ENCODE data around the gene FBXO9.

Gene FBXO9

GRCh38 chr6:53065266-53066076 lies at the start of gene FBXO9:
Gene FBXO9 (plus strand): TSS chr6:53065404. CDS start chr6:53065790, 386 bp downstream.
- TF ChIP-seq CTCF (IDR thresholded peaks at IDR 0.05; ENCODE audit: low read depth, low read length) = no peak
- Histone ChIP-seq H3K4me3 (ENCODE audit: low read depth, low read length) (peak within 1 kb of the TSS; percentile 82), H3K36me3 (peaks cover 8% of the 10 kb centered on the region), H3K27ac (peak within 1 kb of the TSS; percentile 90), H3K9me3 (ENCODE audit: severe bottlenecking) (no peaks in the 10 kb centered on the region), H3K27me3 (ENCODE audit: insufficient read depth, low read depth, severe bottlenecking) (no peaks in the 10 kb centered on the region)
- peak; percentile 87 for DNase-seq

GRCh38 chr6:53015486-53015885 lies 49.7 kb upstream of the FBXO9 start:
- Histone ChIP-seq H3K36me3 (peaks cover 71% of the 10 kb centered on the region), H3K27me3 (ENCODE audit: insufficient read depth, low read depth, severe bottlenecking) (no peaks in the 10 kb centered on the region), H3K9me3 (ENCODE audit: severe bottlenecking) (no peaks in the 10 kb centered on the region), H3K27ac (no peak overlapping the region), H3K4me3 (ENCODE audit: low read depth, low read length) (no peak overlapping the region)
- no peak for TF ChIP-seq CTCF (IDR thresholded peaks at IDR 0.05; ENCODE audit: low read depth, low read length)
- no peak for DNase-seq

DNA sequence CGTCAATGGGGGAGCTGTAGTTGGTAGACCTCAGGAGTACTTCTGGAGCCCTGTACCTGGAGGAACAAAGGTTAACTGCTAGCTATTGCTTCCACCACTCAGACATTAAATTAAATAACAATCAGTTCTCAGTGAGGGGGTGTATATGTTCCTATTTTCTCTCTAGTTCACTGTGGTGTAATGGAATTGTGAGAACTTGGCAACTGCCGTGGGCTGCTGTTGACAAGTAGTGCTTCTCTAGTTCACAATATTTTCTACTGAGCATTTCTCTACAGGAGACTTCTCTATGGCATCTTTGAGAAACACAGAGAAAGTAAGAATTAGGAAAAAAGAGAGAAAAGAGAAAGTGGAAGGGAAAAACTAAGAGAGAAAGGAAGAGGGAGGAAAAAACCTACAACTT lies 46.8 kb upstream of the FBXO9 start:
- Histone ChIP-seq H3K9me3 (ENCODE audit: severe bottlenecking) (no peaks in the 10 kb centered on the region), H3K27ac (no peak overlapping the region), H3K36me3 (peaks cover 44% of the 10 kb centered on the region), H3K4me3 (ENCODE audit: low read depth, low read length) (no peak overlapping the region), H3K27me3 (ENCODE audit: insufficient read depth, low read depth, severe bottlenecking) (no peaks in the 10 kb centered on the region)
- TF ChIP-seq CTCF (IDR thresholded peaks at IDR 0.05; ENCODE audit: low read depth, low read length) = no peak
- DNase-seq = no peak

GRCh38 chr6:53020005-53020744 lies 45.0 kb upstream of the FBXO9 start:
- Histone ChIP-seq H3K4me3 (ENCODE audit: low read depth, low read length) (no peak overlapping the region), H3K36me3 (peaks cover 35% of the 10 kb centered on the region), H3K27ac (no peak overlapping the region), H3K9me3 (ENCODE audit: severe bottlenecking) (no peaks in the 10 kb centered on the region), H3K27me3 (ENCODE audit: insufficient read depth, low read depth, severe bottlenecking) (no peaks in the 10 kb centered on the region)
- no peak for TF ChIP-seq CTCF (IDR thresholded peaks at IDR 0.05; ENCODE audit: low read depth, low read length)
- DNase-seq = no peak

DNA sequence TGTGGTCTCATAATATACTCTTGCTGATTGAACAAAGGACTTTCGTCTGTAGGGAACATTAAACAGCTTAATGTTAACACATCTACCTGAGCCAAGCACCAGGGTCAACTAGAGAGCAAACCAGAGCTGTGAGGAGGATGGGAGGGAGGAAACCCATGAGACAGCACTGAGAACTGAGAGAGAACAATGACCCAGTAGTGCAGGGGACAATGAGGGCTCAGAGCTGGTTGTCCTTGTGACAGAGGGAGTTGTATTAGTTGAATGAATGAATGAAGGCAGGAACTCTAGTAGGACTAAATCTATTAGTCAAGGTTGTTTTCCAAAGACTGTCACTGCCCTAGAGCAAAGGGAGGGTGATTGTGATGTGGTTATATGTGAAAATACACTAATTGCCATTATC lies 41.9 kb upstream of the FBXO9 start:
- H3K27ac ChIP-seq = no peak overlapping the region
- no peaks in the 10 kb centered on the region for H3K9me3 ChIP-seq (ENCODE audit: severe bottlenecking)
- H3K4me3 ChIP-seq (ENCODE audit: low read depth, low read length) = no peak overlapping the region
- H3K36me3 ChIP-seq = peaks cover 24% of the 10 kb centered on the region
- no peaks in the 10 kb centered on the region for H3K27me3 ChIP-seq (ENCODE audit: insufficient read depth, low read depth, severe bottlenecking)
- TF ChIP-seq CTCF (IDR thresholded peaks at IDR 0.05; ENCODE audit: low read depth, low read length) = no peak
- no peak for DNase-seq
